HG03064 (cell line): ENCODE measurements around the gene LSS.
"Not testable (repeated sequence)": the region's sequence is repeated elsewhere in the genome, so short reads cannot be mapped to it uniquely, and the experiment has no call there.

ENCODE experiments used
- ATAC-seq: cut with Tn5 transposase; IDR thresholded peaks from one replicate; pipeline ENCODE4 v1.9.1; 2021; ENCODE audit warnings: low read depth; ENCODE audit not compliant: unreplicated experiment

Gene LSS

GRCh38 chr21:46157396-46157986 is 71.1 kb downstream of the LSS start:
- no peak for ATAC-seq

GRCh38 chr21:46156678-46157077 is 71.9 kb downstream of the LSS start:
- ATAC-seq, result no peak

- ATAC-seq, result no peak
Measured at GRCh38 chr21:46156378-46156645, 72.3 kb downstream of the LSS start.

- ATAC-seq, result no peak
Measured at GRCh38 chr21:46155514-46156377, 72.8 kb downstream of the LSS start, which contains the start of gene FTCD. FTCD (minus strand) TSS chr21:46155579; CDS start chr21:46155523, 56 bp downstream.

- ATAC-seq, result no peak
Measured at GRCh38 chr21:46154955-46155513, 73.5 kb downstream of the LSS start.

GRCh38 chr21:46154155-46154954 is 74.2 kb downstream of the LSS start:
- no peak for ATAC-seq

GRCh38 chr21:46153247-46154154 is 75.1 kb downstream of the LSS start:
- ATAC-seq, result no peak

- ATAC-seq, result no peak
Measured at GRCh38 chr21:46152927-46153246, 75.7 kb downstream of the LSS start.

- ATAC-seq, result no peak
Measured at GRCh38 chr21:46151989-46152926, 76.3 kb downstream of the LSS start.

GRCh38 chr21:46151261-46151988 is 77.1 kb downstream of the LSS start:
- ATAC-seq, result no peak

- ATAC-seq, result no peak
Measured at GRCh38 chr21:46150491-46151121, 78.0 kb downstream of the LSS start.

GRCh38 chr21:46150073-46150472 is 78.5 kb downstream of the LSS start:
- ATAC-seq, result no peak

GRCh38 chr21:46149205-46149901 is 79.2 kb downstream of the LSS start:
- no peak for ATAC-seq

- ATAC-seq, result no peak
Measured at GRCh38 chr21:46148106-46148505, 80.5 kb downstream of the LSS start.

- not testable (repeated sequence) for ATAC-seq
Measured at GRCh38 chr21:46147429-46147828, 81.1 kb downstream of the LSS start.

- ATAC-seq, result no peak
Measured at GRCh38 chr21:46146856-46147255, 81.7 kb downstream of the LSS start.

GRCh38 chr21:46145840-46146691 is 82.5 kb downstream of the LSS start:
- no peak for ATAC-seq
